DMS53 treated with DMSO at 0.1 percent for 48 hours (cell line): ENCODE data around the gene SRI.
"Not testable (repeated sequence)": the region's sequence is repeated elsewhere in the genome, so short reads cannot be mapped to it uniquely, and the experiment has no call there.

Experiments
- DNase-seq: peaks from one replicate; lab custom pipeline; 2025; ENCODE audit not compliant: unreplicated experiment; lab: John Stamatoyannopoulos, UW

SRI gene, protein sequence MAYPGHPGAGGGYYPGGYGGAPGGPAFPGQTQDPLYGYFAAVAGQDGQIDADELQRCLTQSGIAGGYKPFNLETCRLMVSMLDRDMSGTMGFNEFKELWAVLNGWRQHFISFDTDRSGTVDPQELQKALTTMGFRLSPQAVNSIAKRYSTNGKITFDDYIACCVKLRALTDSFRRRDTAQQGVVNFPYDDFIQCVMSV

DNA sequence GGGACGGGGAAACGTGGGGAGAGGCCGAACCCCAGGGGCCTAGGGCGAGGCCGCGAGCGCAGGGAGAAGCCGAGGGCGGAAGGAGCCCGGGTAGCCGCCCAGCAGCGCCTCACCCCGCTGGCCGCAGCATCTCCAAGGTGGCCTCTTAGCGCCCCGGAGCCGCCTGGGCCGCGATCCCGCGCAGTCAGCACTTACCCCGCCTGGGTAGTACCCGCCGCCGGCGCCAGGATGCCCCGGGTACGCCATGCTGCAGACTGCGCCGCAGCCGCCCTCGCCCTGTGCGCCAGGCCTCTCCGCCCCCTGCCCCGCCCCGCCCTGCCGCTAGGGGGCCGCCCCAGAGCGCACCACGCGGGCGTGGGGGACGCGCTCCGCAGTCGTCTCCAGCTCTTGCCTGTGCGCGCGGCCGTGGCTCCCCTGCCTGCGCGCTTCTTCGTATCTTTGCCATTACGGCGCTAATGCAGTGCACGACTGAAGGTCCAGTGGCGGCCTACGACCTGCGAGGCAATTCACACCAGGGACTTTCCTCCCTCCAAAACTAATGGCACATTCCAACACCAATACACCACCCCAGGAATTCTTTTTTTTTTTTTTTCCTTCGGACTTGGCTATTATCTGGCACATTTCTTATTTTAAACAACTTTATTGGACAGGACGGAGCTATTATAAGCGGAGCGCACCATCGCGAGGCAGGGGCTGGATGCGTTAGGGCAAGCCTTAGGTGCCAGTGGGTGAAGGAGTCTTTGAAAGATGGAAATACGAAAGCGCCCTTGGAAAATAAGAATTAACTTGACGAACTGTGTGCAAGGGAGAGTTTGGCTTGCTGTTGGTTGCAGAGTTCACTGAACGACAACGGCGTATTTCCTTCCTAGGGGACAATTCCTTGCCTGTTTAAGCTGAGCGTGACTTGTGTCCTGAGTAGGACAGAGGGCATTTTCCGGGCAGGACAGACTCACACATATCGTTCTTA lies at the start of gene SRI:
SRI (minus strand) TSS at position 258 of the 967 bp plus-strand sequence; CDS start at position 246, 12 bp downstream.
- DNase-seq = peak; percentile 92

DNA sequence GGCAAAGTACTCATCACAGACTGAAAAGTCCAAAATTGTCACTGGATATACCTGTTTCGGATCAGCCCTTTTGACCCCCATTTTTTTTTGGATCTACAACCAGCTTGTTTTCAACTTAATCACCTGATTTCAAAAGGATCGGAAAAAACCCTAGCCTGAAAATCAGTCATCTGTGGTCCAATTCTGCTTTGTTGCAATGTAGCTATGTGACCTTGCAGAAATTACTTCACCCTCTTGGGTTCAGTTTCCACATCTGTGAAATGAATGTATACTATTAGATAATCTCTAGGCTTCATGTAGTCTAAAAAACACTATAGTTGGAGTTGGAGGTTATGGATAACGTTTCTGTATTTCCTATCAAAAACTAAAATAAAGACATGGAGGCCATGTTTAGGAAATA lies 49.7 kb upstream of the SRI start:
- no peak for DNase-seq

DNA sequence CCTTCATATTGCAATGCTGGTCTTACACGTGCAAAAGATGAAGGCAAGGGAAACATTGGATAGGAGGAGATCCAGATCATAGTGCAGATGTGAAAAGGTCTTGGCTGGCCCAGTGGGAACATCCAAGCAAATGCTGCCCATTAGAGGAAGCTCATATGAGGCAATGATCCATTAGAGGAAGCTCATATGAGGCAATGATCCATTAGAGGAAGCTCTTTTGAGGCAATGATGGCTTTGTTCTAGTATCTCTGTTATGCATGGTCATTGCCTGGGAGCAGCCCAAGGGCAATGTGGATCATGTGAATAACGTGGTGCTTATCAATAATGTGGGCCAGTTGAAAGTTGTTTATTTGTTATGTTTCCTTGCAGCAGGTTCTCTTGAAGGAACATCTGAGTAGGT lies 49.0 kb upstream of the SRI start:
- DNase-seq = no peak

DNA sequence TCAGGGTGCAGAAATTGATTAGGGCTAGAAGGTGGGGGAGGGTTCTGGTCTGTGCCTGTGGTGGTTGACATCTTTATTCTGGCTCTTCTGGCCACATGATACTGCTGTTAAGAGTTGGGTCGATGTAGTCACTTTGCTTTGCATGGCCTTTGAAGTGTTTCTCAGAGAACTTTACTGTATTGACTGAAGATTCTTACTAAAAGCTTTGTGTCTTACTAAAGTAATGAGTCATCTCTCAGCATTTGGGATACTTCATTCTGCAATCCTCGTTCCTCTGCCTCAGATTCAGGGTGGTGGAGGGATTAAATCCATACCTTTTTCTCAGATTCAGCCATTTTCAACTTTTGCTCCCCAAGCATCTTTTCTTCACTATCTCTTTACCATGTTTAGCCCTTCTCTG lies 48.2 kb upstream of the SRI start:
- no peak for DNase-seq

DNA sequence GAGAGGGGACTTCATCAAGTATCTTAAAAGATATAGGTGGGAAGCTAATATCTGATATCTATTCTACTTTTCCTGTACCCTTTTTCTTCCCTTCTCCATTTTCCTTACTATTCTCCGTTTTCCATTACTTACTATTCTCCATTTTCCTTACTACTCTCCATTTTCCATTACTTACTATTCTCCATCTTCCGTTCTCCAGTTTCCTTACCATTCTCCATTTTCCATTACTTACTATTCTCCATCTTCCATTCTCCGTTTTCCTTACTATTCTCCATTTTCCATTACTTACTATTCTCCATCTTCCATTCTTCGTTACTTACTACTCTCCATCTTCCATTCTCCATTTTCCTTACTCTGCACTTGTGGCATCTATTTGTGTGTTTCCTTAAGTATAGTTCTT lies 47.6 kb upstream of the SRI start:
- no peak for DNase-seq

DNA sequence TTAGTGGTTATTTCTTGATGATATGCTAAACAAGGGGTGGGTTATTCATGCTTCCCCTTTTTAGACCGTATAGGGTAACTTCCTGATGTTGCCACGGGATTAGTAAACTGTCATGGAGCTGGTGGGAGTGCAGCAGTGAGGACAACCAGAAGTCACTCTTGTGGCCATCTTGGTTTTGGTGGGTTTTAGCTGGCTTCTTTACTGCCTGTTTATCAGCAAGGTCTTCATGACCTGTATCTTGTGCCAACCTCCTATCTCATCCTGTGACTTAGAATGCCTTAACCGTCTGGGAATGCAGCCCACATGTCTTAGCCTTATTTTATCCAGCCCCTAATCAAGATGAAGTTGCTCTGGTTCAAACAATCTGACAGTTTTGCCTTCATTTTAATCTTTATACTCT lies 45.1 kb upstream of the SRI start:
- not testable (repeated sequence) for DNase-seq

DNA sequence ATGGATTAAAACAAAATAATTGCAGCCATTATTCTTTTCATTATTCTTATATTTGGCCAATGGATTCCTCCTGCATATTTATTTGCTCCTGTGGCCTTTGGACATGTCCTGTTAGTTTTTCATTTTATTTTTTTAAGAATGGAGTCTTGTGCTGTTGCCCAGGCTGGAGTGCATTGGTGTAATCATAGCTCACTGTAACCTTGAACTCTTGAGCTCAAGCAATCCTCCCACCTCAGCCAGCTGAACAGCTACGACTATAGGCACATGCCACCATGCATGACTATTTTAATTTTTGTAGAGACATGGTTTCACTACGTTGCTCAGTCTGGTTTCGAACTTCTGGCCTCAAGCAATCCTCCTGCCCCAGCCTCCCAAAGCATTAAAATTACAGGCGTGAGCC lies 42.7 kb upstream of the SRI start:
- DNase-seq = no peak

DNA sequence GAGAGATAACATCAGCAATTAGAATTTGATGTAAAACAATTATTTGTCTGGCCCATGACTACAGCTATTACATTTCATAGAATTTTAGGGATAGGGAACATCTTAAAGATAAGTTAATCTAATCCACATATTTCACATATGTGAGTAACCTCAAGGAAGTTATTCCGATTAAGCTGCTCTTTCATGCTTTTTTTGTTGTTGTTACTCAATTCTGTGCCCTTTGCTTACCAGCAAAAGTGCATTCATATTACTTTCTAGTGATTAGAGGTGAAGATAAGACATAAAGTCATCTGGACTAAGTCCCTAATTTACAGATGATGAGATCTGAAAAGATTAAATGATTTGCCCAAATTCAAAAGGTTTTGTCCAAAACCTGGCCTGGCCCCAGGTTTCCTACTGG lies 40.9 kb upstream of the SRI start:
- no peak for DNase-seq

DNA sequence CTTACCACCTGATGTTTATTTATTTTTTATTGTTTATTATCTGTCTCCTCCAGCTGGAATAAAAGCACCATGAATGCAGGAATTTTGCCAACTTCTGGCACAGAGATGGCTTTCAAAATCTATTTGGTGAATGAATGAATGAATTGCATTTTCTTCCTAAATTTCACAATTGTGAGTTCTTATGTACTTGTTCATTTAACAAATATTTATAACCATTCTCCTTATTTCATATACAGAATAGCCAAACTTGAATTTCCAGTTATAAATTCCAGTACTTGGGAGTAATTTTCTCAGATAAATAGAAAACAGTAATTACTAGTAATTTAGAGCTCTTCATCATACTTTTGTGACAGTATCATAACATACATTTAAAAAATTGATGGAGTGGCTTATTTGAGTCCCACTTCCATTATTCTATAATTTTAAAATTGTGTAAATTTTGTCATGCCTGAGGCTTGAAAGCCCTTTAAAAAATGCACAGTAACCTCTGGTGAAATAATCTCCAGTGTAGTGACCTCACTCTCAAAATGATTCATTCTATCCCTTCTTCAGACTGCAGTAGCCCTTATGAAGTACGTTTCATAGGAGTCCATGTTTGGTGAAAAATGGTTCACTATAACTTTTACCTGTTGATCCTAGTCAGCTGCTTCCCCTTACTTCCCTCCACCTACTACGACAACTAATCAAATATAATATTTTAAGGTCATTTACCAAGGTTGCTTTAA lies 40.0 kb upstream of the SRI start:
- DNase-seq = no peak

DNA sequence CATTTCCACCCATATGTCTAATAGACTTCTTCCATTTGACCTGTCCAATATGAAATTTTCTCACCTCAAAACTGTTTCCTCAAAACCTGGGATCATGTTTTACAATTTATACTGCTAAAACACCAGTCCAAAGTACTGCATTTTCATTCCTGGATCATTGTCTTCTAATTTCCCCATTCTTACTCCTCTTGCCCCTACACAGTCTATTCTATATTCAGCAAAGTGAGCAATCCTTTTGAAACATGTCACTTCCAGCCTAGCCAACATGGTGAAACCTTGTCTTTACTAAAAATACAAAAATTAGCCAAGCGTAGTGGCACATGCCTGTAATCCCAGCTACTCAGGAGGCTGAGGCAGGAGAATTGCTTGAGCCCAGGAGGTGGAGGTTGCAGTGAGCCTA lies 38.5 kb upstream of the SRI start:
- DNase-seq = not testable (repeated sequence)

DNA sequence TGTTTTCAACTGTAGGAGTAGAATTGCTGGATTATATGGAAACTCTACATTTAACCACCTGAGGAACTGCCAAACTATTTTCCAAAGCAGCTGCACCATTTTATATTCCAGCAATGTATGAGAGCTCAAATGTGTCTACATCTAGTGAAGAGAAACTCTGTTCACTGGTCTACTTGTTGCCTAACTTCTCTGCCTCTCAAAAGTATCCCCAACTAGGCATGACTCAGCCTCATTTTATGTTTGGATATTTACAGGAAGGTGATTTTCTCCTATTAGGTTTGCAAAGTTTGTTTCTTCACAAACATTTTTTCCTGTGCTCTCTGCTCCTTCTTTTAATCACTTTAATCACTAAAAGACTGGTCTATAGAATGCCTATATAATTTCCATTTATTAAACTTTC lies 37.1 kb upstream of the SRI start:
- DNase-seq = no peak

DNA sequence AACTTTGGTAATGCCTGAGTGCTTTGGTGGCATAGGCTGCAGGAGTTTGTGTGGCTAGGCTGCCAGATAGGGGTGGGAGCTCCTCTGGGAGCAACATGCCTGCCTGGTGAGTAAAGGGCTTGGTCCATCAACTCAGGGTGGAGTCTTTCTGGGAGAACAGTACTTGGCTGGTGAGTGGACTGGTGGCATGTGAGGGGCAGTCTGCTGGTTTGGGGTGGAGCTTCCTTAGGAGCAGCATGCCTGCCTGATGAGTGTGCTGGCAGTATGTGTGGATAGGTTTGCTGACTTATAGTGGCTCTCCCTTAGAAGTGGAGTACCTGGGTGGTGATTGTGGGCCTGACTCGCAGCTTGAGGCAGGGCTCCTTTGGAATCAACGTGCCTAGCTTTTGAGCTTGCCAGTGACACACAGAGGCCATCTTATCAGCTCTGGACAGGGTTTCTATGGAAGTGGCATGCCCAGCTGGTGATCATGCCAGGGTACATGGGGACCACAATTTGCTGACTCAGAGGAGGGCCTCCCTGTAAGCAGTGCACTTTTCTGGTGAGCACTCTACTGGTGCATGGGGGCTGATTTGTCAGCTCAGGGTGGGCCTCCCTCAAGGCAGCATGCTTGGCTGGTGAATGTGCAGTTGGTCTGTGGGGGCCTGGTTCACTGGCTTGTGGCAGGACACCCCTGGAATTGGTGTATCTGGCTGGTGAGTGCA lies 35.0 kb upstream of the SRI start:
- DNase-seq = no peak

DNA sequence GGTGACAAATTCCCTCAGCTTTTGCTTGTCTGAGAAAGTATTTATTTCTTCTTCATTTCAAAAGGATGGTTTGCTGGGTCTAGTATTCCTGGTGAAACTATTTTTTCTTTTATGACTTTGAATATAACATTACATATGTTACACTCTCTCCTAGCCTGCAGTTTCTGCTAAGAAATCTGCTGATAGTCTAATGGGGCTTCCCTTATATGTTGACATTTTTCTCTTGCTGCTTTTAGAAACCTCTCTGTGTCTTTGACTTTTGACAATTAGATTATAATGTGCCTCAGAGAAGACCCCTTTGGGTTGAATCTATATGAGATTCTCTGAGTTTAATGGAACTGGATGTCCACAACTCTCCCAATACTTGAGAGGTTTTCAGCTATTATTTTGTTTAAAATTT lies 33.8 kb upstream of the SRI start:
- no peak for DNase-seq

DNA sequence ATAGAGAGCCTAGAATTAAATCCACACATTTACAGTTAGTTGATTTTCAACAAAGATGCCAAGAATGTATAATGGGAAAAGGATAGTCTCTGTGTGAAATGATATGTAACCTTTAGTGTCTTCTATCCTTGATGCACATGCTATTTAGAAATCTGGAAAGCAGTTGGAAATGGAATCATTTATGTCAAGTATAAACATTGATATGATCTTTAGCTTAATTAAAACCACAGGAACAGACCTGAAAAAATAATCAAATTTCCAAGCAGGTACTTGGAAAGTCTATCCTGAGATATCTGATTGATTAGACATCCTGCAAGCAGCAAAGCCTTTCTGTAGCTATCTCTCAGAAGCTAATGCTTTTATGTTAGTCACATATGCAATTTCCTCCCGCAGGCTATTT lies 24.4 kb upstream of the SRI start:
- no peak for DNase-seq

DNA sequence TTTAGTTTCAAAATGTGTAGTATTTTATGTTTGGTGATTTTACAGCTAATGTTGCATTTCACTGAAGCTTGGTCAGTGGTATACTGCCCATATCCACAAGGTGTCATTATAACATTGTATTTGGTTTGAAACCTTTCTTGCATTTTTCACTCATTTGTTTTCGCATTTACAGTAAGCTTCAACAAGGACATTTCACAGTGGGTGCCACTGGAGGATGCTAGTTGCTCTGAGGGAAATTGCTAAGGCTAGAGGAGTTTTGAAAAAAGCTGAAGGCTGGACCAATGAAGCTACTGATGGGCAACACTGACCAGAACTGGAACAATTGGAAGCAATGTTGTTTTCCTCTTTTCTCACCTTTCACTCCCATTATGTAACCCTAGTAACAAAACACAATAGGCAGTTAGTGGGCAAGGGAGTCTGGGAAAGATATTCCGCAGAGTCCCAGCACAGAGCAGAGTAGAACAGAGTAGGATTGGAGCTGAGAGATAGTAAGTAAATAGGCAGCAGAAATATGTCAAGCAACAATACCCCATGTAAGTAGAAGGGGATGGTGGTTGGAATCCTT lies 23.6 kb upstream of the SRI start:
- peak; percentile 95 for DNase-seq

DNA sequence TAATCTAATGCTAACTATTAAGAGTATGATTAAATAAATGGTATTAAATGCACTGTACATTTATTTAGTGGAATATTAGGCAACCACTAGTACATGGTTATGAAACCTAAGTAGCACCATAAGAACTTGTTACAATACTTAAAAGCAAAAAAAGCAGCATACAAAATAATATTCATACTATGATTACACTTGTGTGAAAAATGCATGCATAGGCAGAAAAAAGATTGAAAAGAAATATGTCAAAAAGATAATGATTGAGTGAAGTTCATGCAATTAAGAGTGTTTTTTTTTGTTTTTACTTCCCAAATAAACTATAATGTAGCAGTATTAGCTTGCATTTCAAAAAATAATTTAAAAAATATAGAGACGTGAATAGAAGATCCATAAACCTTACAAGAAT lies 20.0 kb upstream of the SRI start:
- no peak for DNase-seq

DNA sequence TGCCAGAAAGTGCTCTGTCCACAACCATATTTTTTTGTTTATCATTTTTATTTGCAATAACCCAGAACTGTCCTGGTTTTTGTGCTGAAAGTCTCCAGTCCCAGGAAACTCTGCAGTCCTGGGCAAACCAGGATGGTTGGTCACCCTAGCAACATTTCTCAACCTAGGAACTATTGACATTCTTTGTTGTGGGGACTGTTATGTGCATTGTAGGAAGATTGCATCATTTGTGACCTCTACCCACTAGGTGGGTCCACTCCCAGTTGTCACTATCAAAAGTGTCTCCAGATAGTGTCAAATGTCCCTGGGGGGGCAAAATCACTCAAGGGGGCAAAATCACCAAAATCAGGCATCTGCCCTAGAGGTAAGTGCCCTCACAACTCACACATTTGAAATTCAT lies 14.0 kb upstream of the SRI start:
- no peak for DNase-seq

DNA sequence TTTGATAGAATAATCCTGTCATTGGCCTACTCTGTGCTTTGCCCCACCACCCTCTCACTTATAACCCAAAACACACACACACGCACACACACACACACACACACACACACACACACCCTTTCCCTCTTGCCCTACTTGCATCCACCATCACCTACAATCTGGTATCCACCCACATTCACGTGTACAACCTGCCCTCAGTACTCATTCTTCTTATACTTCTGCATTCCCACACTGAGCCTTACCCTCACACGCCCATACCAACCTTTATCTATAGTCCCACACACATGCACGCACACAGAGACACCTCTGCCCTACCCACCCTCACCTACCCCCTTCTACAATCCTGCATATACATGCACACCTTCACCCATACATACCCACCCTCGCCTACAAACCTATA lies 10.8 kb upstream of the SRI start:
- no peak for DNase-seq

DNA sequence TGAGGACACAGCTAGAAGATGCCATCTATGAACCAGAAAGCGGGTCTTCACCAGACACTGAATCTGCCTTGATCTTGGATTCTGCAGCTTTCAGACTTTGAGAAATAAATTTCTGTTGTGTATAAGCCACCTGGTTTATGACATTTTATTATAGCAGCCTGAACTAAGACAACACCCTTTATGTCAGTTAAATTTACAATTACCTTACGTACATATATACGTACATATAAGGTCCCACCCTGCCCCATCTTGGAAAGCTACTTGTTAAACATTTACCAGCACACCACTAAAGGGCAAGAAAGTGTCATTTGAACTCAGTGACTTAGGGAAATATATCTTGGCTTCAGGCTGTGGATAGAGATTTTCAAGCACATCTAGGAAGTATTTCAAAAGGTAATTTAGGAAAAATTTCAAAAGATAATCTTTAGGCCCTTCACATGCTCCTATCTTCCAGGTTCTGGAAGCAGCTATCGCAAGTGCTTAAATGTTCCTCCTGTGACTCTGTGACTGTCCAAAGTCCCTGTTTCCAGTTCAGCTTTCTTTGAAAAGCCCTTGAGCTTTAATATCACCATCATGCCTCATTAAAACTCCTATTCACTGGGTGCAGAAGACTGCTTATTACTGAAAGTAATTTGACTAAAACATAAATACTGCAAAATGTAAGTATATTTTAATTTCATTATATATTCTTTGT lies 9.6 kb upstream of the SRI start:
- DNase-seq = no peak

DNA sequence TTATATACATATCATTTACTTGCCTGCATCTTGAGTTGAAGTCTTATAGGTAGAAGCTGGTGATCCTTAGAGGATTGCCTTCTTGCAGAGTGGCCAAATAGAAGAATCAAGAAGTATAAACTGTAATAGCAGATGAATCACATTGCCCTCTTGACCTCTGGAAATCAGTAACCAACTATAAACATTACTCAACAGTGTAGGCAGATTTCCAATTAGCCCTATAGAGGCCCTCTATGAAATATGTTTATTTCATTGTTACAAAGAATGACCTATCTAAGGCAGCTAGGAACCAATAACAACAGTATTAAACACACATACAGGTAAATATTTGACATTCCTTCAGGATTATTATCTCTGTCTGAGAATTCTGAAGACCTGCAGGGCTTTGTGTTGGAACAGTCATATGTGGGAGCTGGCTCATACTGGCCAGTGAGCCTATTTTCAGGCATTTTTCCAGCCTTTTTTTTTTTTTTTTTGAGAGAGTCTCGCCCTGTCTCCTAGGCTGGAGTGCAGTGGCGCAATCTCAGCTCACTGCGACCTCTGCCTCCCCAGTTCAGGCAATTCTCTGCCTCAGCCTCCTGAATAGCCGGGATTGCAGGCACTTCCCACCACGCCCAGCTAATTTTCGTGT lies 7.2 kb upstream of the SRI start:
- DNase-seq = peak; percentile 96
